Transverse colon (tissue), 4 donors: Measurements from ENCODE around the gene ANKRD24. TPM values are rescaled to one million over a fixed set of nuclear protein-coding genes. Genes with fewer than 3 reads are reported as not detected.

ENCODE experiments used
- DNase-seq: peaks from one replicate; pipeline ENCODE4 v3.0.0-alpha.2; 2019
- H3K27ac ChIP-seq, 4 donors: fragments of 200-600 bp; sonication (generic); 2 replicates each; pipeline ENCODE4 v1.5.1; 2016 to 2018; ENCODE audit warnings: inconsistent platforms in 4 of 4
- H3K27me3 ChIP-seq: fragments of 200-600 bp; sonication (generic); 2 replicates; pipeline ENCODE4 v1.5.1; 2017; ENCODE audit warnings: inconsistent platforms
- H3K36me3 ChIP-seq, 4 donors: fragments of 200-600 bp; sonication (generic); 2 replicates each; pipeline ENCODE4 v1.5.1; 2017 to 2019; ENCODE audit warnings: inconsistent platforms in 4 of 4
- H3K4me1 ChIP-seq, 4 donors: fragments of 200-600 bp; sonication (generic); 2 replicates each; pipeline ENCODE4 v1.5.1; 2017 to 2020; ENCODE audit warnings: inconsistent platforms in 4 of 4
- H3K4me3 ChIP-seq, 4 donors: fragments of 200-600 bp; sonication (generic); 1 replicate in 1 of 4; 2 replicates in 3 of 4; pipeline versions ENCODE4 v1.5.1 to v1.6.1; 2017 to 2019; ENCODE audit warnings: inconsistent platforms in 4 of 4
- H3K9me3 ChIP-seq, 2 donors: fragments of 200-600 bp; sonication (generic); 2 replicates each; pipeline ENCODE4 v1.5.1; 2017 to 2019; ENCODE audit warnings: inconsistent platforms in 2 of 2
- EP300 ChIP-seq: sonication (generic); formaldehyde crosslinking; IDR thresholded peaks from one replicate; pipeline ENCODE4 v1.6.1; 2017; ENCODE audit warnings: antibody characterized with exemption, low read depth
- POLR2A ChIP-seq: fragments of 450-650 bp; IDR thresholded peaks from one replicate; pipeline ENCODE4 v1.6.1; 2016; ENCODE audit warnings: antibody characterized with exemption, mild to moderate bottlenecking, moderate library complexity
- POLR2AphosphoS5 ChIP-seq, 3 donors: sonication (generic); formaldehyde crosslinking; IDR thresholded peaks; one replicate each; pipeline ENCODE4 v1.6.1; 2016; ENCODE audit warnings: antibody characterized with exemption in 3 of 3
- WGBS, 2 donors: methylation state at CpG; one replicate each; pipeline ENCODE4 v1.1.5; 2018; ENCODE audit warnings: low coverage in 1 of 2; 5-methylcytosine and 5-hydroxymethylcytosine counted together
- in situ Hi-C, 4 donors: fragments of 200-750 bp; cut with MboI; loops; one replicate each; pipeline versions ENCODE4 v1.15.0 to v1.15.1; 2017; ENCODE audit warnings: low sequenced_read_pairs in 3 of 4, low pct_ligation_motif_present in 1 of 4, low pct_unique_long_range_greater_than_20kb in 1 of 4
- intact Hi-C: fragments of 100-400 bp; cut with DNase I; formaldehyde crosslinking; loops from one replicate; pipeline ENCODE4 v1.15.1; 2023; ENCODE audit warnings: low total_unique reads
- total RNA-seq, 4 donors: library from RNA; depleted of rRNA; stranded (reverse); fragments of >200 nt; gene quantifications; one replicate each; pipeline ENCODE4 v1.1.0, GENCODE V29; 2016
- TF ChIP-seq, protein P1 (sequence below), 5 experiments: fragments of 200-600 bp in 3 of 5; fragments of 450-650 bp in 2 of 5; sonication (generic) in 3 of 5; IDR thresholded peaks; 1 replicate in 2 of 5; 2 replicates in 3 of 5; pipeline ENCODE4 v1.5.1; 2016 to 2017; ENCODE audit warnings: antibody characterized with exemption in 5 of 5, inconsistent platforms in 3 of 5, mild to moderate bottlenecking in 2 of 5, moderate library complexity in 1 of 5

The ANKRD24 gene
- total RNA-seq, 4 donors from 2014 or later = 1.2 to 6.4 (median 2.1) TPM

DNA sequence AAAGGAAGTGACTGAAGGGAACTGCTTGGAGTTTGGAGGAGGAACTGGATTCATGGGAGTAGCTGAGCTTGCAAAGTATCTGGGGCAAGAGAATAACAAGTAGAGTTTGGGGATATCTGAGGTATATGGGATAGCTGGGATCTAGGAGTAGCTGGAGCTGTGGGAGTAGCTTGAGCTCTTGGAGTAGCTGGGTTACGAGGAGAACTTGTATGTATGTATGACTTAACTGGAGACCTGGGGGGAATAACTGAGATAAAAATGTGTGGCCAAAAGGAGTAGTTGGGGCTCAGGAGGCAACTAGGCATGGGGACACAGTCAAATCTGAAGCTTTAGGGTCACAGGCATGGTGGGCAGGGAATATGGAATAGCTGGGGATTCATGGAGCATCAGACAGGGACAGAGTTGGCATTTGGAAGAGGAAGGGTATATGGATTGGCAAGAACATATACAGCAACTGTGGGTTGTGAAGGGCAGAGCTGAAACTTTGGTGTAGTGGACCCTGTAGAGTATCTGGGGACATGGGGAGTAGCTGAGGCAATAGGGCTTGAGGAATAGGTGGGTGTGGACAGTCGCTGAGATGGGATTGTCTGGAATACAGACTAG is 18.6 kb downstream of the ANKRD24 start:
- in situ Hi-C loops (loop anchor here in 1 of 4 donors (25.0 kb wide), 1 partner anchor 364 kb away; no protein-coding TSS in a partner anchor), intact Hi-C loops (no loop called here)
- Histone ChIP-seq H3K27me3 (peaks cover 44% of the 10 kb centered on the region), H3K27ac (no peak overlapping the region), H3K9me3 (no peaks in the 10 kb centered on the region), H3K4me1 (peaks cover 0 to 8% (median 5%) of the 10 kb centered on the region in 4 donors), H3K36me3 (no peaks in the 10 kb centered on the region), H3K4me3 (no peak overlapping the region)
- DNase-seq = no peak
- TF ChIP-seq EP300 (no peak), POLR2AphosphoS5 (IDR thresholded peaks at IDR 0.05) (no peak), POLR2A (no peak)
- TF ChIP-seq, protein P1, sequence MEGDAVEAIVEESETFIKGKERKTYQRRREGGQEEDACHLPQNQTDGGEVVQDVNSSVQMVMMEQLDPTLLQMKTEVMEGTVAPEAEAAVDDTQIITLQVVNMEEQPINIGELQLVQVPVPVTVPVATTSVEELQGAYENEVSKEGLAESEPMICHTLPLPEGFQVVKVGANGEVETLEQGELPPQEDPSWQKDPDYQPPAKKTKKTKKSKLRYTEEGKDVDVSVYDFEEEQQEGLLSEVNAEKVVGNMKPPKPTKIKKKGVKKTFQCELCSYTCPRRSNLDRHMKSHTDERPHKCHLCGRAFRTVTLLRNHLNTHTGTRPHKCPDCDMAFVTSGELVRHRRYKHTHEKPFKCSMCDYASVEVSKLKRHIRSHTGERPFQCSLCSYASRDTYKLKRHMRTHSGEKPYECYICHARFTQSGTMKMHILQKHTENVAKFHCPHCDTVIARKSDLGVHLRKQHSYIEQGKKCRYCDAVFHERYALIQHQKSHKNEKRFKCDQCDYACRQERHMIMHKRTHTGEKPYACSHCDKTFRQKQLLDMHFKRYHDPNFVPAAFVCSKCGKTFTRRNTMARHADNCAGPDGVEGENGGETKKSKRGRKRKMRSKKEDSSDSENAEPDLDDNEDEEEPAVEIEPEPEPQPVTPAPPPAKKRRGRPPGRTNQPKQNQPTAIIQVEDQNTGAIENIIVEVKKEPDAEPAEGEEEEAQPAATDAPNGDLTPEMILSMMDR (IDR thresholded peaks at IDR 0.05) = no peak
- WGBS, 2 donors = 57% methylated on average over 2 of the region's 2 CpGs

DNA sequence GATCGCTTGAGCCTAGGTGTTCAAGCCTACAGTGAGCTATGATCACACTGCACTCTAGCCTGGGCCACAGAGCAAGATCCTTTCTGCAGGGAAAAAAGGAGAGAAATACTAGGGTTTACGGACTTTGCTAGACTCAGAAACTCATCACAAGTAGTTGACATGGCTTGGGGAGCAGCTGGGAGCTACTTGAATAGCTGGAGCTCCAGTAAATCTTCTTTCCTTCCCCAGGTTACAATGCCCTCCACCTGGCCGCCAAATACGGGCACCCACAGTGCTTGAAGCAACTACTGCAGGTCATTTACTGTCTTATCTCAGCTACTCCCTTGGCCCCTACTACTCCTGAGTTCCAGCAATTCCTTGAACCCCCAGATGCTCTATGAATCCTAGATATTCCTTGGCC is 19.3 kb downstream of the ANKRD24 start:
- in situ Hi-C loops = loop anchor here in 1 of 4 donors (25.0 kb wide), 1 partner anchor 364 kb away; no protein-coding TSS in a partner anchor
- TF ChIP-seq EP300 (no peak), POLR2AphosphoS5 (IDR thresholded peaks at IDR 0.05) (no peak), POLR2A (no peak)
- TF ChIP-seq, protein P1 (IDR thresholded peaks at IDR 0.05) = no peak
- 43 to 71% methylated on average over 3 to 4 of the region's 4 CpGs for WGBS, 2 donors
- Histone ChIP-seq H3K9me3 (no peaks in the 10 kb centered on the region), H3K36me3 (no peaks in the 10 kb centered on the region), H3K4me1 (peaks cover 0 to 8% (median 5%) of the 10 kb centered on the region in 4 donors), H3K4me3 (no peak overlapping the region), H3K27me3 (peaks cover 37% of the 10 kb centered on the region), H3K27ac (no peak overlapping the region)
- intact Hi-C loops = no loop called here
- no peak for DNase-seq

DNA sequence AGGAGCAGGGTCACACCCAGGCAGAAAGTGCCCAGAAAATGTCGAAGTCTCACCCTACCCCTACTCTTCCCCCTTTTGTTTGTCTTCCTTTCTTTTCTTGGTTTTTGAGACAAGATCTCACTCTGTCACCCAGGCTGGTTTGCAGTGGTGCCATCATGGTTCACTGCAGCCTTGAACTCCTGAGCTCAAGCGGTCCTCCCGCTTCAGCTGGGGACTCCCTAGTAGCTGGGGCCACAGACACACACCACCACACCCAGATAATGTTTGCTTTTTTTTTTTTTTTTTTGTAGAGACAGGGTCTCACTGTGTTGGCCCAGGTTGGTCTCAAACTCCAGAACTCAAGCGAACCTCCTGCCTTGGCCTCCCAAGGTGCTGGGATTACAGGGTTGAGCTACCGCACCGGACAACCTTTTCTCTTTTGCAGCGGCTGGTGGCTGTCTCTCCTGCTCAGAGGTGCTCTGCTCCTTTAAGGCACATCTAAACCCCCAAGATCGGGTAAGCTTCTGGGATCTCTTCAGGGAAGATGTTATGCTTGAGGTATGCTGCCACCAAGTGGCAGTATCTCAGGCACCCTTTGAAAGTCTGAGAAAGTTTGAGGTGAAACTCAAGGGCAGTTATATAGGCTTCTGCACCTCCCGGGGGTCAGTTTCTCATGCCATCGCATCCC is 24.5 kb downstream of the ANKRD24 start:
- H3K4me3 ChIP-seq = no peak overlapping the region
- WGBS, 2 donors = 79 to 100% methylated on average over 3 to 10 of the region's 10 CpGs
- H3K27me3 ChIP-seq = peaks cover 12% of the 10 kb centered on the region
- no peak overlapping the region for H3K27ac ChIP-seq
- intact Hi-C loops (no loop called here), in situ Hi-C loops (loop anchor here in 1 of 4 donors (25.0 kb wide), 1 partner anchor 370 kb away; no protein-coding TSS in a partner anchor)
- H3K9me3 ChIP-seq = no peaks in the 10 kb centered on the region
- H3K4me1 ChIP-seq = peaks cover 0 to 4% (median 1%) of the 10 kb centered on the region in 4 donors
- no peaks in the 10 kb centered on the region for H3K36me3 ChIP-seq
- no peak for TF ChIP-seq POLR2AphosphoS5 (IDR thresholded peaks at IDR 0.05)
- TF ChIP-seq, protein P1 (IDR thresholded peaks at IDR 0.05) = peak in 1 of 5 experiments; percentile 25
- DNase-seq = no peak

DNA sequence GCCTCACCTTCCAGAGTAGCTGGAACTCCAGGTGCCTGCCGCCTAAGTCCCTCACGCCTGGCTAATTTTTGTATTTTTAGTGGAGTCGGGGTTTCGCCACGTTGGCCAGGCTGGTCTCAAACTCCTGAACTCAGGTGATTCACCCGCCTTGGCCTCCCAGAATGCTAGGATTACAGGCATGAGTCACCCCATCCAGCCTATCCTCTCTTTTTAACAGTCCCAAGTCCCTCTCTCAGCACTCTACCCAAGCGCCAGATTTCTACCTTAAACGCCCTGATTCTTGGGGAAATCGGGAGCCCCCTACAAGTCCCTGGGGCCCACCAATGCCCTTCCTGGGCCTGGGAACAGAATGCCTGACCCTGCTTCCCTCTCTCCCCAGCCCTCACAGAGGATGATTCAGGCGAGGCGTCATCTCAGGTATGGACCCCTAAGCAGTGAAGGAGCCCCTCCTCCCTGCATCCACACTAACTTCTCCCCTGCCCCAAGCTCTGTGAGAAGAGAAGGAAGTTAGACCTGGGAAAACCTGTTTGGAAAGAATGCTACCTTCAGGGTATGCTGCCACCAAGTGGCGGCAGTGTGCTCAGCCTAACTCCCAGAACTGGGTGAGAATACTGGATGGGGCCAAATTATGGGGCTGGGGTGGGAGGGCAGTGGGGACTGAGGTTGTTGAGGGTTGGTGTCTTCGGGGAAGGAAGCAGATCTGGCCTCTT is 26.1 kb downstream of the ANKRD24 start:
- Histone ChIP-seq H3K4me3 (no peak overlapping the region), H3K9me3 (no peaks in the 10 kb centered on the region), H3K27ac (no peak overlapping the region), H3K27me3 (peaks cover 13% of the 10 kb centered on the region), H3K4me1 (peaks cover 0 to 4% (median 1%) of the 10 kb centered on the region in 4 donors), H3K36me3 (no peaks in the 10 kb centered on the region)
- WGBS, 2 donors = 67 to 78% methylated on average over 5 to 13 of the region's 13 CpGs
- TF ChIP-seq, protein P1 (IDR thresholded peaks at IDR 0.05) = peak in 4 of 5 experiments; percentile 12 to 41 (median 34)
- no peak for TF ChIP-seq POLR2A
- DNase-seq = peak; percentile 40
- in situ Hi-C loops (loop anchor here in 1 of 4 donors (25.0 kb wide), 1 partner anchor 371 kb away; no protein-coding TSS in a partner anchor), intact Hi-C loops (no loop called here)
